Measurements from ENCODE around the gene WDR54. TPM values are rescaled to one million over a fixed set of nuclear protein-coding genes. Genes with fewer than 3 reads are reported as not detected.

Gene WDR54
- total RNA-seq, 1 donor from 2014 or later, result 15.8 TPM

DNA sequence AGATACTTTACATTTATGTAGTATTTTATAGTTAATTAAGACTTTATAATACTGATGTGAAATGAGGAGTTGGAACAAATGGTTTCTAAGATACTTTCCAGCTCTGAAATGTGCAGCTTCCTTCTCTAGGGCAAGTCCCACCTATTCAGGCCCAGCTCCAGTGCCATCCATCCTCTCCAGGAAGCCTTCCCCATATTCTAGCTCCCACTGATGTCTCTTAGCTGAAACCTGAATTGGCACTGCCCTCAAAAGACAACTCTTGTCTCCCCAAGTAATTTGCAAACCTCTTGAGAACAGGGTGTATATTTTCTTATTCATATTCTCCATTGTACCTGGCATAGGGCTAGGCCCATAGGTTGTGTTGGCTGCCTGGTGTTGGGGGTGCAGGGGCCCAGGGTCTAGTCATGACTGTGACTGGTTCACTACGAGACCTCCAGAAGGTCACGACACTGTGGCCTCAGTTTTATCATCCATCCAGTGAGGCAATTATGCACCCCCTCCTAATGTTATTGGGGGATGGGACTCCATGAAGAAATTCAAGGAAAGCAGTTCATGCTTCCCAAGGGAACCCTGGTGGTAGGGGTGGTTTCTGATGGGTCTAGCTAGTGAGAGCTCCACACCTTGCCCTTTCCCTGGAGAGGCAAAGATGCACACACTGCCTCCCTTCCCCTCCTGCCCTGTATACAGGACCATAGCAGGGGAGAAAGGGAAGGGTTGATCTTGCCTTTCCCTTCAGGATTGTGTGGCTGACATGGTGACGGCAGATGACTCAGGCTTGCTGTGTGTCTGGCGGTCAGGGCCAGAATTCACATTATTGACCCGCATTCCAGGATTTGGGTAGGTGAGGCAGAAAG lies 2.8 kb downstream of the WDR54 start:
- Mint-ChIP-seq H3K27ac (ENCODE audit: unreplicated experiment) (no peak overlapping the region), H3K4me3 (ENCODE audit: unreplicated experiment) (no peak overlapping the region), H3K9me3 (ENCODE audit: unreplicated experiment) (no peaks in the 10 kb centered on the region), H3K36me3 (ENCODE audit: unreplicated experiment) (peaks cover 15% of the 10 kb centered on the region), H3K27me3 (ENCODE audit: unreplicated experiment) (peaks cover 2% of the 10 kb centered on the region), H3K4me1 (ENCODE audit: unreplicated experiment) (peaks cover 8% of the 10 kb centered on the region)
- TF ChIP-seq, protein P1, sequence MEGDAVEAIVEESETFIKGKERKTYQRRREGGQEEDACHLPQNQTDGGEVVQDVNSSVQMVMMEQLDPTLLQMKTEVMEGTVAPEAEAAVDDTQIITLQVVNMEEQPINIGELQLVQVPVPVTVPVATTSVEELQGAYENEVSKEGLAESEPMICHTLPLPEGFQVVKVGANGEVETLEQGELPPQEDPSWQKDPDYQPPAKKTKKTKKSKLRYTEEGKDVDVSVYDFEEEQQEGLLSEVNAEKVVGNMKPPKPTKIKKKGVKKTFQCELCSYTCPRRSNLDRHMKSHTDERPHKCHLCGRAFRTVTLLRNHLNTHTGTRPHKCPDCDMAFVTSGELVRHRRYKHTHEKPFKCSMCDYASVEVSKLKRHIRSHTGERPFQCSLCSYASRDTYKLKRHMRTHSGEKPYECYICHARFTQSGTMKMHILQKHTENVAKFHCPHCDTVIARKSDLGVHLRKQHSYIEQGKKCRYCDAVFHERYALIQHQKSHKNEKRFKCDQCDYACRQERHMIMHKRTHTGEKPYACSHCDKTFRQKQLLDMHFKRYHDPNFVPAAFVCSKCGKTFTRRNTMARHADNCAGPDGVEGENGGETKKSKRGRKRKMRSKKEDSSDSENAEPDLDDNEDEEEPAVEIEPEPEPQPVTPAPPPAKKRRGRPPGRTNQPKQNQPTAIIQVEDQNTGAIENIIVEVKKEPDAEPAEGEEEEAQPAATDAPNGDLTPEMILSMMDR (IDR thresholded peaks at IDR 0.05), result no peak
- no peak for DNase-seq (ENCODE audit: extremely low spot score, unreplicated experiment)

DNA sequence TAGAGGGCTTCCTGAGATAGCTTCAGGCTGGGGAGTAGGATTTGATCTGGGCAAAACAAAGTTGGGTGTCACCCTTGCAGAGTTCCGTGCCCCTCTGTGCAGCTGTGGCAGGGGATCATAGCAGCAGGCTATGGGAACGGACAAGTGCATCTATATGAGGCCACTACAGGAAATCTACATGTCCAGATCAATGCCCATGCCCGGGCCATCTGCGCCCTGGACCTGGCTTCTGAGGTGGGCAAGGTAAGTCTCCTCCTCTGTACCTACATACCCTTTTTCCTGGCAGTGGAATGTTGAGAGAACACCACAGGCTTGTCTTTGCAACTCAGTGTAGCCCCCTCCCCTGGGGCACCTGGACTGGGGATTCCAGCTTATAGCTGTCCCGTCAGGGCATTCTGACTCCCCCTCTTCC lies 3.5 kb downstream of the WDR54 start:
- H3K9me3 Mint-ChIP-seq (ENCODE audit: unreplicated experiment), result no peaks in the 10 kb centered on the region
- peaks cover 19% of the 10 kb centered on the region for H3K36me3 Mint-ChIP-seq (ENCODE audit: unreplicated experiment)
- DNase-seq (ENCODE audit: extremely low spot score, unreplicated experiment), result no peak
- H3K27me3 Mint-ChIP-seq (ENCODE audit: unreplicated experiment), result peaks cover 2% of the 10 kb centered on the region
- no peak overlapping the region for H3K4me3 Mint-ChIP-seq (ENCODE audit: unreplicated experiment)
- H3K4me1 Mint-ChIP-seq (ENCODE audit: unreplicated experiment), result peaks cover 8% of the 10 kb centered on the region
- no peak overlapping the region for H3K27ac Mint-ChIP-seq (ENCODE audit: unreplicated experiment)
- TF ChIP-seq, protein P1 (IDR thresholded peaks at IDR 0.05), result no peak

DNA sequence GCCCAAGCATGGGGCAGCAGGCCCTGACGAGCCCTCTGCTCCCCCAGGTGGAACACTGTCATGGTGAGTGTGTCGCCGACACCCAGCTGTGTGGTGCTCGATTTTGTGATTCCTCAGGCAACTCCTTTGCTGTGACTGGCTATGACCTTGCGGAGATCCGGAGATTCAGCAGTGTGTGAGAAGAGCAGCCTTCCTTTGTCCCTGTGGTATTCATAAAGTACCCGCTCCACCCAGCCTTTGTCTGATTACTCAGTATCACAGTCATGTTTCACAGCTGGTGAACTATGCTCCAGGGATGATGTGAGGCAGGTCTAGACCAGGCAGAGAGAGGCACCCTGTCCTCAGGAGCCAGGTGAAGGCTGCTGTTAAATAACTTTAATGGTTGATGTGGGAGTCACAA lies 4.0 kb downstream of the WDR54 start:
- H3K9me3 Mint-ChIP-seq (ENCODE audit: unreplicated experiment), result no peaks in the 10 kb centered on the region
- no peaks in the 10 kb centered on the region for H3K27me3 Mint-ChIP-seq (ENCODE audit: unreplicated experiment)
- H3K27ac Mint-ChIP-seq (ENCODE audit: unreplicated experiment), result no peak overlapping the region
- DNase-seq (ENCODE audit: extremely low spot score, unreplicated experiment), result no peak
- H3K36me3 Mint-ChIP-seq (ENCODE audit: unreplicated experiment), result peaks cover 22% of the 10 kb centered on the region
- no peak overlapping the region for H3K4me3 Mint-ChIP-seq (ENCODE audit: unreplicated experiment)
- peaks cover 8% of the 10 kb centered on the region for H3K4me1 Mint-ChIP-seq (ENCODE audit: unreplicated experiment)
- TF ChIP-seq, protein P1 (IDR thresholded peaks at IDR 0.05), result no peak

DNA sequence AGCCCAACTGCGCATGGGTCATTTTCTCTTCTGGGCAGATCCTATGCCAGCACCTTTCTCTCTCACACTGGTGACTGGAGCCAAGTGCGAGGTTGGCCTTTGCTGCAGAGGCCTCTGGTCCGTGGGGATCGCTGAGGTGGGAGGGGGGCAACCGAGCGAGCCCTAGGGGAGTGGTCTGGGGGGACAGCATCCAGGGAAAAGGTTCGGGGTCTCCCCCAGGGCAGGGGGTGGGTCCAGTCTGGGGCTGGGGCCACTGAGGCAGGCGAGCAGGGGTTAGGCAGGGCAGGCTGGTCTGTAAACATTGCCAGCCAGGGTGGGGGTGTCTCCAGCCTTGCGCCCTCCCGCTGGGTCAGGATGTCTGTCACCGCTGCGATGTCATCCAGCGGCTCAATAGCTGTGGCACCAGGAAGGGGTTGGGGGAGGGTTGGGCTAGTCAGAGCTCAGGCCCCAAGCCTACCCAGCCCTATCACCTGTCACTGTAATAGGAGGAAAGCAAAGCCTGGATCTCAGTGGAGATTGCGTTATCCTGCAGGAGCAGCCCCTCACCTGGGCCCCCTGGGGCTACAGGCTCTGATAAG lies 4.7 kb downstream of the WDR54 start:
- TF ChIP-seq, protein P1 (IDR thresholded peaks at IDR 0.05), result no peak
- Mint-ChIP-seq H3K36me3 (ENCODE audit: unreplicated experiment) (peaks cover 22% of the 10 kb centered on the region), H3K9me3 (ENCODE audit: unreplicated experiment) (no peaks in the 10 kb centered on the region), H3K4me3 (ENCODE audit: unreplicated experiment) (no peak overlapping the region), H3K27ac (ENCODE audit: unreplicated experiment) (no peak overlapping the region), H3K27me3 (ENCODE audit: unreplicated experiment) (no peaks in the 10 kb centered on the region), H3K4me1 (ENCODE audit: unreplicated experiment) (peaks cover 4% of the 10 kb centered on the region)
- no peak for DNase-seq (ENCODE audit: extremely low spot score, unreplicated experiment)

DNA sequence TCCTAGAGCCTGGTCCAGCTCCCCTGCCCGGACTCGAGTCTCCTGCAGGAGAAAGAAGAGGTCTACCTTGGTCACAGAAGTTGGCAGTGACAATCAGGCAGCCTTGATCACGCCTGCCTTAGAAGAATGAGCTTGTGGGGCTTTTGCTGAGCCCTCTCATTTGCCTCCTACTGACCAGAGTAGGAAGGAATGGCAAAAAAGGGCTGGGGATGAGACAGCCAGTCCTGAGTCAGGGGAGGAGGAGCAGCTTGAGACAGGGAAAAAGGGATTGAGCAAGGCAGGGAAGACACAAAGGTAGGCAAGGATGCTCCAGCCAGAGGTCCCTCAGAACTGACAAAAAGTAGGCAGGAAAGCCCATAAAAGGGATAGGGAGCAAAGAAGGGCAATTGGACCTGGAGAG lies 6.0 kb downstream of the WDR54 start:
- no peak overlapping the region for H3K27ac Mint-ChIP-seq (ENCODE audit: unreplicated experiment)
- H3K4me1 Mint-ChIP-seq (ENCODE audit: unreplicated experiment), result no peaks in the 10 kb centered on the region
- H3K9me3 Mint-ChIP-seq (ENCODE audit: unreplicated experiment), result no peaks in the 10 kb centered on the region
- no peak overlapping the region for H3K4me3 Mint-ChIP-seq (ENCODE audit: unreplicated experiment)
- no peak for DNase-seq (ENCODE audit: extremely low spot score, unreplicated experiment)
- peaks cover 29% of the 10 kb centered on the region for H3K36me3 Mint-ChIP-seq (ENCODE audit: unreplicated experiment)
- TF ChIP-seq, protein P1 (IDR thresholded peaks at IDR 0.05), result no peak
- H3K27me3 Mint-ChIP-seq (ENCODE audit: unreplicated experiment), result no peaks in the 10 kb centered on the region

All from osteocyte (in vitro differentiated cells).